Activated CD8-positive, alpha-beta T cell treated with anti-CD3 and anti-CD28 coated beads, Interleukin-2, amount 10 ng/mL, durations not matched to agents 7 days and 5 days (primary cell): Measurements from ENCODE around the gene BCCIP. TPM values are rescaled to one million over a fixed set of nuclear protein-coding genes. Genes with fewer than 3 reads are reported as not detected.

Experiments
- ATAC-seq: fragments of 150-1000 bp; cut with Tn5 transposase; one replicate; pipeline ENCODE4 v1.10.0; 2021; ENCODE audit warnings: moderate library complexity
- CTCF ChIA-PET: fragments of 350-600 bp; sonication (Branson Sonifier 250); formaldehyde crosslinking; loops from one replicate; lab custom pipeline; 2021; ENCODE audit warnings: antibody characterized with exemption; lab: Charles Lee
- POLR2A ChIA-PET: fragments of 350-600 bp; sonication (Branson Sonifier 250); formaldehyde crosslinking; loops from one replicate; lab custom pipeline; 2021; ENCODE audit warnings: antibody characterized with exemption; lab: Charles Lee
- DNase-seq: peaks from one replicate; pipeline ENCODE4 v3.0.0-alpha.2; 2020
- H3K27ac Mint-ChIP-seq: one replicate; pipeline ENCODE4 v1.8.0; 2021; ENCODE audit warnings: mild to moderate bottlenecking, mixed read lengths
- H3K27me3 Mint-ChIP-seq: one replicate; pipeline ENCODE4 v1.8.0; 2021; ENCODE audit warnings: low read depth, mixed read lengths
- H3K36me3 Mint-ChIP-seq: one replicate; pipeline ENCODE4 v1.8.0; 2021; ENCODE audit warnings: low read depth, mixed read lengths
- H3K4me1 Mint-ChIP-seq: one replicate; pipeline ENCODE4 v1.8.0; 2021; ENCODE audit warnings: low read depth, mixed read lengths
- H3K4me3 Mint-ChIP-seq: one replicate; pipeline ENCODE4 v1.8.0; 2021; ENCODE audit warnings: mild to moderate bottlenecking, mixed read lengths
- H3K9me3 Mint-ChIP-seq: one replicate; pipeline ENCODE4 v1.8.0; 2022; ENCODE audit warnings: mixed read lengths; ENCODE audit not compliant: insufficient read depth
- total RNA-seq, 2 experiments: library from RNA; stranded (reverse); gene quantifications; one replicate each; pipeline ENCODE4 v1.2.3, GENCODE V29; 2021

The BCCIP gene
- total RNA-seq, 2 experiments from 2014 or later = 59.8 to 66.0 TPM

- no peaks in the 10 kb centered on the region for H3K27me3 Mint-ChIP-seq
- no peaks in the 10 kb centered on the region for H3K9me3 Mint-ChIP-seq
- H3K36me3 Mint-ChIP-seq = peaks cover 3% of the 10 kb centered on the region
- H3K27ac Mint-ChIP-seq = no peak overlapping the region
- POLR2A ChIA-PET = no interaction called here
- peaks cover 14% of the 10 kb centered on the region for H3K4me1 Mint-ChIP-seq
- DNase-seq = no peak
- no peak for ATAC-seq
- no peak overlapping the region for H3K4me3 Mint-ChIP-seq
- CTCF ChIA-PET = interaction anchor here (0.7 kb wide), 1 partner anchor 937 kb away, joined by 3 read pairs; no protein-coding TSS in a partner anchor
These were observed 39.9 kb upstream of the BCCIP start for GRCh38 chr10:125783408-125783807.

- DNase-seq (no peak), ATAC-seq (no peak)
- H3K27ac Mint-ChIP-seq = no peak overlapping the region
- ChIA-PET POLR2A (no interaction called here), CTCF (no interaction called here)
- H3K36me3 Mint-ChIP-seq = peaks cover 7% of the 10 kb centered on the region
- H3K27me3 Mint-ChIP-seq = no peaks in the 10 kb centered on the region
- no peaks in the 10 kb centered on the region for H3K9me3 Mint-ChIP-seq
- H3K4me1 Mint-ChIP-seq = peaks cover 19% of the 10 kb centered on the region
- no peak overlapping the region for H3K4me3 Mint-ChIP-seq
These were observed 39.4 kb upstream of the BCCIP start for GRCh38 chr10:125783957-125784356.

- H3K4me3 Mint-ChIP-seq = no peak overlapping the region
- POLR2A ChIA-PET = no interaction called here
- no peaks in the 10 kb centered on the region for H3K27me3 Mint-ChIP-seq
- no peaks in the 10 kb centered on the region for H3K9me3 Mint-ChIP-seq
- no peak for DNase-seq
- H3K36me3 Mint-ChIP-seq = peaks cover 12% of the 10 kb centered on the region
- H3K4me1 Mint-ChIP-seq = peaks cover 24% of the 10 kb centered on the region
- ATAC-seq = no peak
- no peak overlapping the region for H3K27ac Mint-ChIP-seq
- CTCF ChIA-PET = interaction anchor here (1.1 kb wide), 1 partner anchor 22 kb away, joined by 3 read pairs; no protein-coding TSS in a partner anchor
These were observed 37.6 kb upstream of the BCCIP start for GRCh38 chr10:125785791-125786190.

DNA sequence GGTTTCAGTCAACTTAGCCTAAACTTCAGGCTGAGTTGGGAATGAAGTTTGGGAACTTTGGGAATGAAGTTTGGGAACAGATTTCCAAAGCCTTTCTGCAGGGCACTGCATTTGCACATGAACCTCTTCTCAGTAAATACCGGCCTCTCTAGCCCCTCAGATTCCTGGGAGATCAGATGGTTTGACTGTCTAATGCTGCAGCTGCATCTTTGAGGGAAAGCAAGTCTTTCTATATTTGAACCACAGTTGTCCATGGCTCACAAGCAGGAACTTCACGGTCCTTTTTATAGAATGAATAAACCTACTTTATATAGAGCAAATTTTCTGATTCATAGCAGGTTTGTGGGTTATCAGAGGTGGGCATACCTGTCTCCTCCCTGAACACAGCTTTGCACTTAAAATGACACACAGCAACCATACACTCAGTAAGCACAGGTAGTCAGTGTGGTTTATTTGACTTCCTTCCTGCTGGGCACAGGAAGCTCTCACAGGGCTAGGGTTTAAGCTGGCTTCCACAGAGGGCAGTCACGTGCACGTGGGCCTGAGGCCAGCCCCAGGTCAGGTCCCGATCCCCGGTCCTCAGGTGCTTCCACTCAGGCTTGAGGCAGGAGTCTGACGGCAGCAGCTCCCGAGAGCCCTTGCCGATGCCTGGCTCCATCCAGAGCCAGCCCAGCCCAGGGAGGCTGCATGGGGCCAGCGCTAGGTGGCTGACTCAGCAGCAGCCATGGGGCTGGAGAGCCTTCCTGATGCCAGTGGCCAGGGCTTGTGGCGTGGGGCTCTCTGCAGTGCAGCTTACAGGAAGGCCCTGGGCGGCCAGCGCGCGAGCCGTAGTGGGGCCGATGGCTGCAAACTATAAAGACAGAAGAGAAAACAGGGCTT lies 35.0 kb upstream of the BCCIP start:
- Mint-ChIP-seq H3K36me3 (peaks cover 19% of the 10 kb centered on the region), H3K9me3 (no peaks in the 10 kb centered on the region), H3K27me3 (no peaks in the 10 kb centered on the region), H3K4me3 (peak overlapping the region; percentile 1), H3K27ac (peak overlapping the region; percentile 70), H3K4me1 (peaks cover 24% of the 10 kb centered on the region)
- ATAC-seq (peak; percentile 71), DNase-seq (peak; percentile 32)
- ChIA-PET CTCF (interaction anchor here (1.0 to 1.1 kb wide), 2 partner anchors 9 to 13 kb away, joined by 3 read pairs; no protein-coding TSS in a partner anchor), POLR2A (interaction anchor here (0.7 to 0.9 kb wide), 2 partner anchors 36 to 189 kb away, joined by 3 to 4 read pairs; partner anchors contain the start of gene BCCIP)

DNA sequence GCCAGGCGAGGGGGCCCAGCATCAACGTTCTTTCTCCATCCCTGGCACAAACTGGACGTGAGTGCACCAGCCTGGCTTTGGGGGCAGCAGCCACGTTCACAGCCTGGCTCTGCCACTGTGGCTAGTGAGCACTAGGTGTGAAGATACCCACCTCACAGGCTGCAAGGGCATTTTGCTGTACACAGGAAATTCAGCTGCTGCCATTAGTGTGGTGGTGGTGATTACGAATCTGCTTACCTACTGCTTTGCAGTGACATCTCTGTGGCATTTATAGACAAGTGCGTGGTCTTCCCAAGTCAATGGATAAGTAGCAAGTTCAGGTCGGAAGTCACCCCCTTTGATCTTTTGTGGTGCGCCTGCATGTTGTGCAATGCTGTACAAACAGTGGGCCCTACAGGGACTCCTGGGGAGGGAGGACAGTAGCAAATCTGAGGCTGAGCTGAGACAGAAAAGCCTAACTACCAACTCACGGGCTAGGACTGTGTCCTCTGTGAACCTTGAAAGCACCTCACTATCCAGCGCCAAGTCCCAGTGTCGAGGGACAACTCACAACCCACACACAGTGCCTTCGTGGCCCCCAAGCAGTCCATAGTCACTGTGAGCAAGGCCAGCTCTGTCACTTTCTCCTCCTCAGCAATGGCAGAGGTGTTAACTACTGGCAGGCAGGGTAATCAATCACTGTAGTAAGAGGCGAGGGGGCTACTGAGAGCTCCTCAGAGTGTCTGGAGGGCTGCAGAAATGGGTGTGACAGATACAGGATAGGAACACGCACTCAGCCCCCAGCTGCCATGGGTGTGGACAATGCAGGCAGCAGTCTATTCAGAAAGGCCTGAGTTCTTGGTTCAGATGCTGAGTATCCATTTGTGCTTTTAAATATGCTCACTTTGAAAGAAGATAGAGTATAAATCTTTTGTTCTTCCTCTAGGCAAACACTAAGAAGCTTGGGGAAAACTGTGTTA lies 30.7 kb upstream of the BCCIP start:
- POLR2A ChIA-PET = no interaction called here
- Mint-ChIP-seq H3K4me1 (peaks cover 18% of the 10 kb centered on the region), H3K27me3 (no peaks in the 10 kb centered on the region), H3K27ac (no peak overlapping the region), H3K9me3 (no peaks in the 10 kb centered on the region), H3K4me3 (no peak overlapping the region), H3K36me3 (peaks cover 27% of the 10 kb centered on the region)
- ATAC-seq = no peak
- no peak for DNase-seq
- CTCF ChIA-PET = no interaction called here

- Mint-ChIP-seq H3K4me1 (no peaks in the 10 kb centered on the region), H3K27ac (no peak overlapping the region), H3K9me3 (no peaks in the 10 kb centered on the region), H3K36me3 (peaks cover 18% of the 10 kb centered on the region), H3K4me3 (no peak overlapping the region), H3K27me3 (no peaks in the 10 kb centered on the region)
- ChIA-PET POLR2A (no interaction called here), CTCF (no interaction called here)
- ATAC-seq (no peak), DNase-seq (no peak)
These were observed 28.2 kb upstream of the BCCIP start for GRCh38 chr10:125795128-125795527.

GRCh38 chr10:125795637-125796190 lies 27.6 kb upstream of the BCCIP start:
- Mint-ChIP-seq H3K27me3 (no peaks in the 10 kb centered on the region), H3K4me1 (no peaks in the 10 kb centered on the region), H3K27ac (no peak overlapping the region), H3K4me3 (no peak overlapping the region), H3K36me3 (peaks cover 17% of the 10 kb centered on the region), H3K9me3 (no peaks in the 10 kb centered on the region)
- ChIA-PET POLR2A (no interaction called here), CTCF (no interaction called here)
- DNase-seq (no peak), ATAC-seq (no peak)

GRCh38 chr10:125797424-125797823 lies 25.9 kb upstream of the BCCIP start:
- POLR2A ChIA-PET = no interaction called here
- Mint-ChIP-seq H3K27ac (no peak overlapping the region), H3K4me1 (no peaks in the 10 kb centered on the region), H3K27me3 (no peaks in the 10 kb centered on the region), H3K4me3 (no peak overlapping the region), H3K9me3 (no peaks in the 10 kb centered on the region), H3K36me3 (peaks cover 13% of the 10 kb centered on the region)
- DNase-seq = no peak
- no peak for ATAC-seq
- CTCF ChIA-PET = interaction anchor here (1.1 kb wide), 1 partner anchor 9 kb away, joined by 3 read pairs; no protein-coding TSS in a partner anchor

DNA sequence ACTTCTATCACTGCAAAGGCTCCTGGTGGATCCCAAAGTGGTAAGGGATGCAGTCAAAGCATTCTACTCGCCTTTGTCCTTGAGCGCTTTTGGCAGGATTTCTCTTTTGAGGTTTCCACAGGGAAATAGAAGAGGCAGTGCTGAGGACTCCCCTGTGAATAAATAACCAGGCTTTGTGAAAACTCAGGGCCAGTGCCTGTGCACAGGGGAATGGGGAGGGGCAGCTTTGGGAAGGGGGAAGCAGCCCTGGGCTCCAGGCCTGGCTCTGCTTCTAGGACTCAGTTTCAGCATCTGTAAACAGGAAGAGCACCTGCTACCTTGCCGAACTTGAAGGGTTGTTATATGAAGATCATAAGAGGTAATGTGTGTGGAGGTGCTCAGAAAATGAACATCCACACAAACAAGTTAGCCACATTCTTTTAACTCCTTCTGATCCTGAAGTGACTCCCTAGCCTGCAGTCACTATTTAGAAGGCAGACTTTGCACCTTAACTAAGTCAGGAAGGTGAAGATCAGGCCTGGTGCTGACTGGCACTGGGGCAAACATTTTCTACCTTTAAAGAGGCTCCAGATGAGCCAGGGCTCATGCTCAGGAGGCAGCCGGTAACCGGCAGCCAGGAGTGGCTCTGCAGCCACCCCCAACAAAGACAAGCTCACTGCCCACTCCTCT lies 25.2 kb upstream of the BCCIP start:
- peak overlapping the region; percentile 12 for H3K27ac Mint-ChIP-seq
- peaks cover 13% of the 10 kb centered on the region for H3K36me3 Mint-ChIP-seq
- no peak for ATAC-seq
- H3K4me3 Mint-ChIP-seq = no peak overlapping the region
- POLR2A ChIA-PET = no interaction called here
- no peaks in the 10 kb centered on the region for H3K9me3 Mint-ChIP-seq
- H3K4me1 Mint-ChIP-seq = no peaks in the 10 kb centered on the region
- DNase-seq = no peak
- CTCF ChIA-PET = no interaction called here
- H3K27me3 Mint-ChIP-seq = no peaks in the 10 kb centered on the region

DNA sequence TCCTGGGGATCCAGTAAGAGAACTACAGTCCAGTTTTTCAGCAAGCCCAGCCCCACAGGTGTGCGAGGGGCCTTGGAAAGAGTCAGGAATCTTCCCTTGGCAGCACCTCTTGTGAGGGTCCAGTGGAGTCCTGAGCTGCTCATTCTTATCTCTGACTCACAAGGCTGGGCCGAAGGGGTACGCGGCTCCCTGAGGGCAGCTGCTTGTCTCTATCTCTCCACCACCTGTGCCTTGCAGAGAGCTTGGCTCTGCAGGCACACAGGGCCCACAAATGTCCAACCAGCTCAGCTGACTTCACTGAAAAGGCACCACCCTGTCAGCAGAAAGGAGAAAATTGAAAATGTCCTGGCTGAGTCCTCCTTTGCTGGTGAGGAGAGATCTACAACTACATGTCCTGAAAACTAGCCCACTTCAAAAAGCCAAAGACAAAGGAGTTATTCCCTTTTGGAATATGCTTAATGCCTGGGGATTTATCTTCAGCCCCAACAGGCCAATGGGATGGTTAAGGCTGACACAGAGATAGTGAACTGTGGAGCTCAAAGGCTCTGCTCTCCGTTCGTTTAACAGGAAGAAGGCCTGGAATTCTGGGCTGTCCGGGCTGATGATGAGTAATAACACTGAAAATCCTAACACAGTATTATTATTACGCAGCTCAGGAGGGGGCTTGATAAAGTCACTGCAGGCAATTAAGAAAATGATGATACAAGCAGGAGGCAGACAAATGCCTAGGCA lies 23.7 kb upstream of the BCCIP start:
- no peak for ATAC-seq
- POLR2A ChIA-PET = no interaction called here
- no peak overlapping the region for H3K27ac Mint-ChIP-seq
- H3K4me3 Mint-ChIP-seq = no peak overlapping the region
- no peaks in the 10 kb centered on the region for H3K4me1 Mint-ChIP-seq
- CTCF ChIA-PET = no interaction called here
- peaks cover 5% of the 10 kb centered on the region for H3K36me3 Mint-ChIP-seq
- no peaks in the 10 kb centered on the region for H3K27me3 Mint-ChIP-seq
- DNase-seq = no peak
- no peaks in the 10 kb centered on the region for H3K9me3 Mint-ChIP-seq
